GM19328 (cell line): ENCODE data around the gene IFT81.
A peak's percentile ranks its signal among the peaks of the same experiment; 100 is the strongest.
"Not testable (repeated sequence)": the region's sequence is repeated elsewhere in the genome, so short reads cannot be mapped to it uniquely, and the experiment has no call there.

Experiments
- ATAC-seq: cut with Tn5 transposase; IDR thresholded peaks from one replicate; pipeline ENCODE4 v1.9.1; 2021; ENCODE audit warnings: mild to moderate bottlenecking, moderate library complexity; ENCODE audit not compliant: unreplicated experiment

Gene IFT81, protein sequence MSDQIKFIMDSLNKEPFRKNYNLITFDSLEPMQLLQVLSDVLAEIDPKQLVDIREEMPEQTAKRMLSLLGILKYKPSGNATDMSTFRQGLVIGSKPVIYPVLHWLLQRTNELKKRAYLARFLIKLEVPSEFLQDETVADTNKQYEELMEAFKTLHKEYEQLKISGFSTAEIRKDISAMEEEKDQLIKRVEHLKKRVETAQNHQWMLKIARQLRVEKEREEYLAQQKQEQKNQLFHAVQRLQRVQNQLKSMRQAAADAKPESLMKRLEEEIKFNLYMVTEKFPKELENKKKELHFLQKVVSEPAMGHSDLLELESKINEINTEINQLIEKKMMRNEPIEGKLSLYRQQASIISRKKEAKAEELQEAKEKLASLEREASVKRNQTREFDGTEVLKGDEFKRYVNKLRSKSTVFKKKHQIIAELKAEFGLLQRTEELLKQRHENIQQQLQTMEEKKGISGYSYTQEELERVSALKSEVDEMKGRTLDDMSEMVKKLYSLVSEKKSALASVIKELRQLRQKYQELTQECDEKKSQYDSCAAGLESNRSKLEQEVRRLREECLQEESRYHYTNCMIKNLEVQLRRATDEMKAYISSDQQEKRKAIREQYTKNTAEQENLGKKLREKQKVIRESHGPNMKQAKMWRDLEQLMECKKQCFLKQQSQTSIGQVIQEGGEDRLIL

DNA sequence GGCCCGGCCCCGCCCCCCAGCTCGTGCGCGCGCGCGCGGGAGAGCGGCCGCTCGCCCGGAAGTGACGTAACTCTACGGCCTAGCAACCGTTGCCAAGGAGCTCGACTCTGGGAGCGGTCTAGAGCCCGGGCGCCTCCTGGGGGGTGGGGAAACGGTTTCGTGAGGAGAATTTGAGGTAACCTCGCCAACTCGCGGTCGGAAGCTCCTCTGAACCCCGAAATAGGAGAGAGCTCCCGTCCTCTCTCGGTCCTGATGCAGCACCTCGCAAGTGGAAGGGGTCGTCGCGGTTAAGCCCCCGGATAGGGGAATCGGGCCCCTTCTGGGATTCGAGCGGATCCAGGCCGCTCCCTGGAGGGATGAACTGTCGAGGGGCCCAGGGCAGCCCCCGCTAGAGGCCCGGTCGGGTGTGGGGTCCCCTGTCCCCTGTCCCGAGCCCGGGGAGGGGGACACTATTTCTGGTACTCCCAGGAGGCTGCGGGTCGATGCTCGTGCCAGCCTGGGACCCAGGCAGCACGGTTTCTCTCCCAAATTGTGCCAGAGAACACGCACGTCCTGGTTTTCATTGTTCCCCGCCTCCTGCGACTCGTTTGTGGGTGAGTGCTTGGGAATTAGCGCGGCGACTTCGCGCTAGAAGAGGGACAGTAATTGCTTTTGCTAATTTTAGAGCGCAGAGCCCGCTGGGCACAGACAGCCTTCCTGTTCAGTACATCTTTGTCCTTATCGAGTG, at the start of gene IFT81:
IFT81 (plus strand) TSS at position 89 of the 727 bp plus-strand sequence. CDS start 3,024 bp downstream, outside the sequence.
- ATAC-seq = peak; percentile 83

DNA sequence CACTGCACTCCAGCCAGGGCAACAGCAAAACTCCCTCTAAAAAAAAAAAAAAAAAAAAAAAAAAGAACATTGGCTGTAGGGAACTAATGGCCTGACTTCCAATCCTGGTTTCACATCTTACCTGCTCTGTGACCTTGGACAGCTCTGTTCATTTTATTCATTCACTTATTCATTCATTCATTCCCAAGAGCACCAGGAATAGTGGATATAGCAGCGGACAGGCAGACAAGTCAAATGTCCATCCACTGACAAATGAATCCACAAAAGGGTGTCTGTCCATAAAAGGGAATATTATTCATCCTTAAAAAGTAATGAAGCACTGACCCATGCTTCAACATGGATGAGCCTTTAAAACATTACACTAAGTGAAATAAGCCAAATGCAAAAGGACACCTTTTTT, 48.3 kb upstream of the IFT81 start:
- no peak for ATAC-seq

DNA sequence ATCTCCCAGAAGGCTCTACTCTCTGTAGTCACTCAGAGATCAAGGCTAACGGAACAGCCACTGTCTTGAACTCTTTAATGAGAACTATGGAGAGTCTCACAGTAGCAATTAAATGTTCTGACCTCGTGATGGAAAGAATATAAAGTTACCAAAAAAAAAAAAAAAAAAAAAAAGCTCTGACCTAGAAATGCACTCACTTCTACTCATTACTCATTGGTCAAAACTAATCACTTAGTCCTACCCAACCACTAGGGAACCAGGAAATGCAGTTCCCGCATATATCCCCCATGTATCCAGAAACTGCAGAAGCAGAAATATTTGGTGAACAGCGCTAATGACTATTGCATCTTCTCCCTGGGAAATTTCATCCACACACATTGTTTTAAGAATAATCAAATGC, 46.4 kb upstream of the IFT81 start:
- no peak for ATAC-seq

DNA sequence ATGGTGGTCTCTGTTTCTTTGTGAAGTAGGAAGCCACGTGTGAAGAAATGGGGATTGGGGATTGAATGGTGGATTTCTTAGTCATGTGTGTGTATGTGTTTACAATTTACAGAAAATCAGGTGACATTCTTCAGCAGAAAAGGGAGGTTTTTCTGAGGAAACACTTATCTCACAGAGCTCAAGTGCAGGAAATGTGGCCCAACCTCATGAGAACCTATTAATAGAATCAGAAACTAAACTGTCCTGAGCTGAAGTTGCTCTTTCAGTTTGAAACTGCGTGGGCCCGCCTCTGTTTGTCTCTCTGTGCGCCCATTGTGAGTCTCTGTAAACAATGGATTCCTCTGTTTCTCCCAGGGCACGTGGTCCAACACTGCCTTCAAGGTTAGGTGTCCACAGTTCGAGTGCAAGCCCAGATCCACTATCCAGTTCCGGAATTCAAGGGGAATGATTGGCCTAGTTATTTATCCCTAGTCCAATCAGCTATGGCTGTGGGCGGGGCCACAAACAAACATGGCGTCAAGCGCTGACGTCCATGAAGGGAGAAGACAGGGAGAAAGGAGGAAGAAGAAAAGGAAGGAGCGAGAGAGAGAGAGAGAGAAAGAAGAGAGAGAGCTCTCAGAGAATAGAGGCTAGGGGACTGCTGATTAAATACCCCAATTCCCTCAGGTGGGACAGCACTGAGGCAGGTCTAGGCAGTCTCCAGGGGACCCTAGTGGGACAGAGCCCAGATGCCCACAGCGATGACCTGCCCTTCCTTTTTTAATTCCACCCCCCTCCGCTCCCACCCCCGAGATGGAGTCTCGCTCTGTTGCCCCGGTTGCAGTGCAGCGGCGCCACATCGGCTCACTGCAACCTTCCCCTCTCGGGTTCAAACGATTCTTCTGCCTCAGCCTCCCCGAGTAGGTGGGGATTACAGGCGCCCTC, 44.4 kb upstream of the IFT81 start:
- peak; percentile 74 for ATAC-seq

DNA sequence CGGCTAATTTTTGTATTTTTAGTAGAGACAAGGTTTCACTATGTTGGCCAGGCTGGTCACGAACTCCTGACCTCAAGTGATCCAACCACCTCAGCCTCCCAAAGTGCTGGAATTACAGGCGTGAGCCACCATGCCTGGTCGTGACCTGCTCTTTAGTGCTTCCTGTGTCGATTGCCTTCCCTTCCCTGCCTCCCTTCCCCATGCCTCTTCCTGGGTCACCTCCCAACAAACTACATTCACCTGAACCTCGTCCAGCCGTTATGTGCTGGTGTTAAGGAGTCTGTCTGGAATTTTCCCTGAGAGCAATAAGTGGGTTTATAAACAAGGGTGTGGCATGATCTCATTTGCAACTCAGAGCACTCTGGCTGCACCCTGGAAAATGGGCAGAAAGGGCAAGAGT, 43.7 kb upstream of the IFT81 start:
- ATAC-seq = no peak

DNA sequence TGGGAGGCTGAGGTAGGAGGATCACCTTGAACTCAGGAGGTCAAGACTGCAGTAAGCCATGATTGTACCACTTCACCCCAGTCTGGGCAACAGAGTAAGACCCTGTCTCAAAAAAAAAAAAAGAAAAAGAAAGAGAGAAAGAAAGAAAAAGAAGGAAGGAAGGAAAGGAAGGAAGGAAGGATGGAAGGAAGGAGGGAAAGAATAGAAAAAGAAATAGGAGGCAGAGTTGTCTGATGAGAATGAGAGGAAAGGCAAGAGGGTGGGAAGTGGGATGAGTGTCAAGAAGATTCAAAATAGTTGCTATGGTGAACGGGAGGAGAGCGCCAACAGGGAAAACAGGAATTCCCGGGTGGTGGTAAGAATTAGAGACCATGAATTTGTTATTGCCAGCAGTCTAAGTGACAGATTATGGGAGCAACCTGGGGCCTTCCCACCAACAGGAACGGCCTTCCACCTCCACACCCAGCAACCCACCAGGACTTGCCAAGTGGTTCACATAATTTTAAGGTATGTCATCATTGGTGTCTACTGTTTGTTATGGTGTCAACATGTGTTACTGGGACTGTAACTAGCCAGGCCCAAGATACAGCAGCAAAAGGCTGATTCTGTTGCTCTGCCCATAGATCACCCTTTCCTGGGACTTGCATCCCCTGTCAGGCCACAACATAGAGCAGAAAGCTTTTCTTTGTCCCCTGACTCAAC, 39.7 kb upstream of the IFT81 start:
- no peak for ATAC-seq

DNA sequence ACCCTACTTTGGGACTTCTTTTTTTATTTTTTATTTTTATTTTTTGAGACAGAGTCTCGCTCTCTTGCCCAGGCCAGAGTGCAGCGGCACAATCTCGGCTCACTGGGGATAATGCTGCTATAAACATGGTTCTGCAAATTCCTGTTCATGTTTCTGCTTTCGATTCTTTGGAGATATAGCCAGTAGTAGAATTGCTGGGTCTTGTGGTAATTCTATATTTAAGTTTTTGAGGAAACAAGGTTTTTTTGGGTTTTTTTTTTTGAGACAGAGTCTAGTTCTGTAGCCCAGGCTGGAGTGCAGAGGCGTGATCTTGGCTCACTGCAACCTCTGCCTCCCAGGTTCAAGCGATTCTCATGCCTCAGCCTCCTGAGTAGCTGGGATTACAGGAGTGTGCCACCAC, 35.9 kb upstream of the IFT81 start:
- not testable (repeated sequence) for ATAC-seq

DNA sequence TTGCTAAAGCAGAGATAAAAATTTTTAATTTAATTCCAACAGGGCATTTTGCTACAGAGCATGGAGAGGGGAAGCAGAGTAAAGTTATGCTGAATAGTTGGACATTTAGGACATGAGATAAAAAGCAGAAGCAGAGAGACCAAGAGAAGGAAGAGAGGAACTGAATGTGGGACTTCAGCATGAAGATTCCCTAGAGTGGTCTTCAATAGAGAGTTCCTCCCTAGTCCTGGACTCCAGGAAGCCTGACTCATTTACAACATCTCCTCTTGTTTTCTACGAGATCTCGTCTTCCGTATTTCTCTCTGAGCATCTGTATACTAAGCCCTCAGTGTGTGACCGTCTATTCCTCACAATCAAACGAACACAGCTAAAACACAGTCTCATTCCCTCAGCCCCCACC, 35.2 kb upstream of the IFT81 start:
- no peak for ATAC-seq

DNA sequence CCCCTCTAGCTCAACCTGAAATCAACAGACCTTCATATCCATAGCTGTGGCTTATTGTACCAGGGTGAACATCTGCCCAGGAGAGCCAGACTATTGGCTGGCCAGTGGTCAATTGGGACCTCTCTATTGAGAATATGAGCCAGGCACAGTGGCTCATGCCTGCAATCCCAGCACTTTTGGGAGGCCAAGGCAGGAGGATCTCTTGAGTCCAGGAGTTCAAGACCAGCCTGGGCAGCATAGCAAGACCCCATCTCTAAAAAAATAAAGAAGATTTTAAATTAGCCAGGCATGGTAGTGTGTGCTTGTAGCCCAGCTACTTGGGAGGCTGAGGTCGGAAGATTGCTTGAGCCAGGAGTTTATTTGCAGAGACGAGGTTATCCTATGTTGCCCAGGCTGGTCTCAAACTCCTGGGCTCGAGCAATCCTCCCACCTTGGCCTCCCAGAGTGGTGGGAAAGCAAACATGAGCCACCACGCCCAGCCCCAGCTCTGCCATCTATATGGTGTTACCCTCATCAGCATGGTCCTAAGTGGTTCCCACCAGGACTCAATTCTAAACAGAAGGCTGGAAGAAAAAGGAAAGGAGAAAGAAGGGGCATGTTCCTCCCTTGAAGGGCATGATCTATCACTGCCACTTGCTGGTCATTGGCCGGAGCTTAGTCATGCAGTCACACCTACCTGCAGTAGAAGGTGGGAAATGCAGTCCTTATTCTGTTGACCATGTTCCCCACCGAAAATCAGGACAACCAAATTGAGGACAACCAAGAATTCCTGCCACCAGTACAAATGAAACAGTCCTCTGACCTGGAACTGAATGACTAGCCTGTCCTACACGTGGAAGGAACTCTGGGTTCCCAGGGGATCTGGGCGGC, 33.7 kb upstream of the IFT81 start:
- ATAC-seq = no peak

DNA sequence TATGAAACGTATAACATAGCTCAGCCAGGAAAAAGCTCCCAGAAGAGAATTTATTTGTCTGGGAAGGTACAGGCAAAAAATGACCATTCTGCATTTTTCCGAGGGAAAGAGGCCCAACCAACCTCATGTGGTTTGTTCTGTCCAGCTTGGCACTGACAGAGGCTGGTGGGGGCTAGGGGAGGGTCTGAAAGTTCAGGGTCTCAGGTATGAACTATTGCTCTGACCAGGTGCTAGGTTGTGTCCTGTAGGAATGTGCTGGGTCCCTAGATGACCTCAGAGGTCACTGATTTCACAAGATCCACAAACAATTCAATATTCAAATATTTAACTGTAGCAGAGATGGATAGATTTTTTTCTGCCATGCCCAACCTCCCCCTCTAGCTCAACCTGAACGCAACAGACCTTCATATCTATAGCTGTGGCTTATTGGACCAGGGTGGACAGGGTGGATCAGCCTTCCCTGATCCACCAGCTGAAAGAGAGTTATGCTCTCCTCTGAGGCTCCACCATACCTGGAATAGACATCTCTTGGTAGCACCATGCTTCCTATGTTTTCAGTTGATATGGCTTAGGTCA, 32.9 kb upstream of the IFT81 start:
- ATAC-seq = no peak

DNA sequence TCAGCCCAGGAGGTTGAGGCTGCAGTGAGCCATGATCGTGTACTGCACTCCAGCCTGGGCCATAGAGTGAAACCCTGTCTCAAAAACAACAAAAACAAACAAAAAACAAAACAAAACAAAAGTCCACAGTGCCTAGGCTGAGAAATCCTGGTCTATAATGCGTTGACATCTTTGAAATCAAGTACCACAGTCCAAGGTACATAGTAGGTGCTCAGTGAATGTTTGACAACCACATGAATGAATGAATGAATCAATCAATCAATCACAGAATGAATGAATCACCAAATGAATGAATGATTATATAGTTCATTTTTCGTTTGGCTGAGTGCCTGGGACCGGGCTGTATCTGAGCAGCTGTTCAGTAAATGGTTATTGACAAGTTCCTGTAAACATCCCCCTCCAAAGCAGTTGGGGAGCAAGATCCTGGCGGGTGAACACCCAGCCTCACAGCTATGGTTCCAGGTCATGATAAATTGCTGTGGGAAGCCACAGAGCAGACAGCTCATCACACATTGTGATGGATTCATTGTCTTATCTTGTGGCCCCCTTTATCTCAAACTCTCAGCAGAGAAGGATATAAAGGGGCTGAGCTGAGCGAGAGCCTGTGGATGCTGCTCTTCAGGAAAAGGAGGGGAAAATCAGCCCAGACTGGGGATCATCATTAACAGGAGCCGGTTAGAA, 30.4 kb upstream of the IFT81 start:
- no peak for ATAC-seq

DNA sequence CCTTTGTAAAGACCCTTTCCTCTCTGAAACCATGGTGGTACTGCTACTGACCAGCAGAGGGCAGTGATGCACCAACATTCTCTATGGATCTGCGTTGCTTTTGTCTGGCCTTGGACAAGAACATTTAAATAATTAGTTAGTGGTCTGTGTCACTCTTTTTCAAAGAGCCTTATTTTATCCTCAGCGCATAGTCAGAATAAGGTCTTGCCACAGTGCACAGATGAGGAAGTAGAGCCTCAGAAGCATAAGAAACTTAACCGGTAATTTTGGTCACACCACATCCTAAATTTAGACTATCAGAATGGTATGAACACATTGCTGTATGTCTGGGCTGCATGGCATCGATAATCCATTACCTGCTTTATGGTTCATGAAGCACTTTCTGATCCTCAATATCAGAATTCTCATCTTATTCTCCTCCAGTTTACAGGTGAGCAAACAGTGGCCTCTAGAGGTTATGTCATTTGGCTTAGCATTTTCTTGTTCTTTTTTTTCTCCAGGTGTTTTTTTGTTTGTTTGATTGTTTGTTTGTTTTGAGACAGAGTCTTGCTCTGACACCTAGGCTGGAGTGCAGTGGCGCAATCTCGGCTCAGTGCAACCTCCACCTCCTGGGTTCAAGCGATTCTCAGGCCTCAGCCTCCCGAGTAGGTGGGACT, 23.7 kb upstream of the IFT81 start:
- ATAC-seq = peak; percentile 74

DNA sequence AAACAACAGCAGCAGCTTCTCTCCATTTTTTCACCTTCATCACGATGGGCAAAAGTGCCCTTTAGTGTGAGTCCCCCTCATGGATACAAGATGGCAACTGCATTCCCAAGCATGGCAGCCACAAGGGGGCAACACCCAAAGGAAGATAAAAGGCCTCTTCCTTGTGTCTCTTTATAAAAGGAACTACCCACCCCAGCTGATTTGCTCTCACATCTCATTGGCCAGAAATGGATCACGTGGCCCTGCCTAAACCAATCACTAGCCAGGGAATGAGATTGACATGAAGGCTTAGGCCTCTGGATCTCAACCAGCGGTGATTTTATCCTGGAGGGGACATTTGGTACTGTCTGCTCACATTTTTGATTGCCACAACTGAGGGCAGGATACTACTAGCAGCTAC, 21.9 kb upstream of the IFT81 start:
- no peak for ATAC-seq

DNA sequence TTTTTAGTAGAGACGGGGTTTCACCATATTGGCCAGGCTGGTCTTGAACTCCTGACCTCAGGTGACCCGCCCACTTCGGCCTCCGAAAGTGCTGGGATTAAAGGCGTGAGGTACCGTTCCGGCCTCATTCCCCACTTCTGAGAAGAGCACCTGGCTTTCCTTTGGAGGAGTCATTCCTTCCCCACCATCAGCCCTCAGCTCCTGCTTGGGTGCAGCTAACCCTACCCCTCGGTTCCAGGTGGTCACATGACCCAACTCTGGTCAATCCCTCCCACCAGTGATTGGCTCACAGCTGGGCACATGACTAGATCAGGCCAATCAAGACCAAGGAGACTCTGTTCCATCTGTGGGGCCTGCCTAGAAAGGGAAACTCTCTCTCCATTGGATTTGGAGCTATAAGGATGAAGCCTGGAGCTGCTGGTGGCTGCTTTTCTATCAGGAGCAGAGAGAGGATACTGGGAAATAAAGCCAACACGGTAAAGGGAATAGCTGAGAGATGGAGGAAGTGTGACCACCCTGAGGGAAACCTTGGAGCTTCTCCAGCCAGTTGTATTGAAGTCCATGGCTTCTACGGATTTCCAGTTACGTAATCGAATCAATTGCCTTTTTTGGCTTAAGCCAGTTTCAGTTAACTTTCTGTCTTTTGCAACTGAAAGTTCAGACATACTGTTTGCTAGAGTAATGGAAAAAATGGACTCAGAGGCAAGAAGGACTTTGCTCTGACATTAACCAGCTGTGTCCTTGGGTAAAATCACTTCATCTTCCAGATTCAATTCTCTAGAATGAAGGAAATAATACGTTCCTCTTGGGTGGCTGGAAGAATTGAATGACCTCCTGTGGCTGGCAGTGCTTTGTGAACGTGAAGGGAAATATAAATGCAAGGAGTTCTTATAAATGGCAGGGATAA, 19.7 kb upstream of the IFT81 start:
- no peak for ATAC-seq

DNA sequence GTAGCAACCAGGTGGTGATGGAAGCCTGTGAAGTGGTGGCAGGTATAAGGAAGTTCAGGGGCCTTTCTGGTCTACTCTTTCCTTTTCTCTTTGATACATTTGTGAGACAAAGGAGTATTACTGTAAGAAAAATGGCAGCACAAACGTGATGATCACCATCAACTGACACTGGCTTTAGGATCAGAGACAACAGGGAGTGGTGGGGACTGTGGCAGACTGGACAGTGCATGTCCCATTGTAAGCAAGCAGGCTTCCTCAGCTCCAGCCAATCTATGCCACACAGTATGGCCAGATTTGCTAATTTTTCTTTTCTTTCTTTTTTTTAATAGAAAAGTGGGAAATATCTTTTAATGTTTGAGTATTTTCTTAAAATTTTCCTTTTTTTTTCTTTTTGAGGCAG, 19.0 kb upstream of the IFT81 start:
- no peak for ATAC-seq

DNA sequence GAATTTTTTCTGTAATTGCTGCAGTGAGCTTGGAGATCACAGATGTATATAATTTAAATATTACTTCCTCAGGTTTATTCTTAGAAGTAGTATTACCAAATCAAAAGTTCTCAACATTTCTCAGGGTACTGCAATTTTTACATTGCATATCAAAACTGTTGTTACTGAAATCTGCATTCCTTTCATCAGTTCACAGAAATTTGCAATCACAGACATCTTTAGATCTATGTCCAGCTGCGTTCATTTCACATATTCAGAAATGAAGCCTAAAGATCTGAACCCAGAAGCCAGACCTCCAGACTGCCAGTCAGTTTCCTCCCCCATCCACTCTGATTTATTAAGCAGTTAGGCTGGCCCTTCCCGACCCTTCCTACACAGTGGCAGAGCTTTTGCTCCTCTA, 18.2 kb upstream of the IFT81 start:
- ATAC-seq = no peak
